Smooth muscle cell of the brain vasculature (primary cell): ENCODE results near the gene MUC5B.

ENCODE experiments used
- DNase-seq: peaks from one replicate; pipeline ENCODE4 v3.0.0-alpha.2; 2012; ENCODE audit warnings: low read depth, low spot score

Gene MUC5B

DNA sequence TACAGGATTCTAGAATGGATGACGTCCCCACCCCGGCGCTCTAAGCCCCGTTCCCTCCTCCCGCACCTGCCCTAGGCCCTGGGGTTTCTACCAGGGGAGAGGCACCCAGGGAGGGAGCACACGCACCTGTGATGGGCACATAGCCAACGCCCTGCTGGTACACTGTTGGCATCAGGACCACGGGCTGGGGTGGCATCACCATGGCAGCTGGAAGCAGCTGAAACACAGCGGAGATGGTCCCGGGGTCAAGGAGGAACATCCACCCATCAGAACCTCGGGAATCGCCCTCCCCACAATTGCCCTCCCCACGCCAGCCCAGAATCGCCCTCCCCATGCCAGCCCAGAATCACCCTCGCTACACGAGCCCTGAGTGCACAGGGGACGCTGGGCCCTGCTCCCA is 63.0 kb downstream of the MUC5B start:
- DNase-seq, result no peak

DNA sequence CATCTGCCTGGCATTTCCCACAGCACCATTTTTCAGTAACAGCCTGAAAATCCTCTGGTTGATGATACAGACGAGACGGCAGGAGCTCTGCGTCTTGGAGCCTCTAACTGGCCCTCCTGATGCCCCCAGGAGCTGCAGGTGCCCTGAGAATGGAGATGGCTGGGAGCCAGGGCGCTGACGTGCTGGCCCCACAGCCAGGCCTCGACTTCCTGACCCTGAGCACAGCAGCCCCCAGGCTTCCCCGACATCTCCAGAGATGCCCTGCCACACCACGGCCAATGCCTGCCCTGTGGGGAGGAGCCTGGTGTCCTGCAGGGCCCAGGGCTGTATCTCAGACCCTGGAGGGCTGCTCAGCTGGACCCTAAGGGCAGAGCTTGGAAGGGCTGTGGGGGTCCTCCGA is 65.1 kb downstream of the MUC5B start:
- DNase-seq, result no peak

DNA sequence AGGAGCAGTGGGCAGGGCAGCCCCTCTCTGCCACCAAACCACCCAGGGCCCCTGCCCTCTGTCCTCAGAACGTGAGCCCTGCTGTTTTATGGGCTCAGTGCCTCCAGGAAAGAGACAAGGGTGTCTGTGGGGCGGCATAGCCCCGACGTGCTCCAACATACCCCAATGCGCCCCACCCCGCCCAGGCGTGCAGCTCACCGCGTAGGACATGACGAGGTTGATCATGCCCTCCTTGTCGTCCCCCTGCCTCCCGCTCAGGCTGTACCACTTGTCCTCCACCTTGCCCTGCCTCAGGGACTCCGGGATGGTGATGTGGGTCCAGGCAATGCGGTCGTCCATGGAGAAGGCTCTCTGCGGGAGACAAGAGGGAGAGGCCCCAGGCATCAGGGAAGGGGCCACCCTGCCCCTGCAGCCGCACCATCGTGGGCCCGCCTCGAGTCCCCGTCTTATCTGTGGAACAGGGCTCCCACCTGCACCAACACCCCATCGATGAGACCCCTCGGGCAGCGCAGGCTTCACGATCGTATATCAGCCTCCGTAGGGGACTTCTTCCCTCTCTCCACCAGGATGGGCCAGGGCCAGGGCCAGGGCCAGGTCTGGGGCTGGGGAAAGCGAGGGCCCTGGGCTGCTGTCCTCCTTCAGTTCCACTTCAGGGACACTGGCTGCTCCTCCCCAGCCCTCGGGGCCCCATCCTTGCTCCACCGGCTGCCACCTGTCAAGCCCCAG is 65.7 kb downstream of the MUC5B start:
- DNase-seq, result no peak

DNA sequence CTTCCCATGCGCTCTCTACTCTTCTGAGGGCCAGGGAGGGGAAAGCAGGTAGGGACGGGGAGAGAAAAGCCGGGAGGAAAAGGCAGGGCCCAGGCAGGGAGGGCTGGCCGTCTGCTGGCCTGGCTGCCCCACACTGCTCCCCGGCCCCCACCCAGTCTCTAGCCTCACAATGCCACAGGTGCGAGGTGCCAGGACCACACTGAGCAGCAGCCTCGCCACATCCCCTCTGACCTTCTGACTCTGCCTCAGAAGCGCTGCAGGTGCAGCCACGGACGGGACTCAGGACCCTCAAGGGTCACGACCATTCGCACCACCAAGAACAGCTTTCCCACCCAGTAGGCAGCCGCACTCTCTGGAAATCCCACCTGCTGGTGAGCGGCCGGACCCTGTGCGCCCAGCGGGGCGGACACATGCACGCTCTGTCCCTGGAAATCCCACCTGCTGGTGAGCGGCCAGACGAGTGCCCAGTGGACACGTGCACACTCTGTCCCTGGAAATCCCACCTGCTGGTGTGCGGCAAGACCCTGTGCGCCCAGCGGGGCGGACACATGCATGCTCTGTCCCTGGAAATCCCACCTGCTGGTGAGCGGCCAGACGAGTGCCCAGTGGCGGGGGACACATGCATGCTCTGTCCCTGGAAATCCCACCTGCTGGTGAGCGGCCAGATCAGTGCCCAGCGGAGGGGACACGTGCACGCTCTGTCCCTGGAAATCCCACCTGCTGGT is 66.5 kb downstream of the MUC5B start:
- DNase-seq, result no peak

DNA sequence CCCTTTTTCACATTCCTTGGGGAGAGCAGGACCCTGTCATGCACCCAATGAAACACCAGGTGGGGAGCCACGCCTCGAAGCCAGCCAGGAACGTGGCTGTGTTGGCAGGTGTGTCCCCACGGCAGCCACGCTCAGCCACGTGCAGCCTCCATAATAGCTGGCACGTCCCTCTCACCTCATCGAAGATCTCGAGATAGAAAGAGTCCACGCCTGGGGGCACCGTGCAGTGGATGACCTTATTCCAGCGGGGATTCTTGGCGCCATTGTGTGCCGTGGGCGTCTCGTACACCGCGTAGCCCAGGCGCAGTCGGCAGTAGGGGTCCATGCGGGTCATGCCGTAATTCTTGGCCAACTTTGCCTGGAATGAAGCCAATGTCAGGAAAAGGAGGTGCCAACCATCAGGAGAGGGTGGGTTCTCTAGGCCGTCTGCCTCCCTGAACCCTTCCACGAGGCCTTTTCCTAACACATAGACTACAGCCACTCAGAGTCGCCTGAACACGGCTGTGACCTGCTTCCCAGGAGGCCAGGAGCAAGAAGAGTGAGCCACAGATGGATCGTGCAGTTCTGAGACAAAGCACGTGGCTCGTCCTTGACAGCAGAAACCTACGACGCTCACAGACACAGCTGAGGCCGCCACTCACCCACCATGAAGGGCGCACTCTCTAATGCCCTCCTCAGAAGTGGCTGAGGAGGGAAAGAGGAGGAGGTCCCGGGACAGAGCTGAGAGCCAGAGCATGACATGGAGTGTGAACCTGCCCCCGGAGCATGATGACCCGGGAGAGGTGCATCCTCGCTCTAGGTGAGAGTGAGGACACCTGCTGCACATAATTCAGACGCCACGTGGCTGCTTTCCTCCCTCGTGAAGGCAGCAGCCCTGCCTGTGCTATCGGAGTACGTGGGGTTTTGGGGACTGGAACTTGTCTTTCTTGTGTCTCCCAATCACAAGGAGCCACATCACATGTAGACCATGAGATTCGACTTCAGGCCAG is 67.5 kb downstream of the MUC5B start:
- DNase-seq, result no peak

DNA sequence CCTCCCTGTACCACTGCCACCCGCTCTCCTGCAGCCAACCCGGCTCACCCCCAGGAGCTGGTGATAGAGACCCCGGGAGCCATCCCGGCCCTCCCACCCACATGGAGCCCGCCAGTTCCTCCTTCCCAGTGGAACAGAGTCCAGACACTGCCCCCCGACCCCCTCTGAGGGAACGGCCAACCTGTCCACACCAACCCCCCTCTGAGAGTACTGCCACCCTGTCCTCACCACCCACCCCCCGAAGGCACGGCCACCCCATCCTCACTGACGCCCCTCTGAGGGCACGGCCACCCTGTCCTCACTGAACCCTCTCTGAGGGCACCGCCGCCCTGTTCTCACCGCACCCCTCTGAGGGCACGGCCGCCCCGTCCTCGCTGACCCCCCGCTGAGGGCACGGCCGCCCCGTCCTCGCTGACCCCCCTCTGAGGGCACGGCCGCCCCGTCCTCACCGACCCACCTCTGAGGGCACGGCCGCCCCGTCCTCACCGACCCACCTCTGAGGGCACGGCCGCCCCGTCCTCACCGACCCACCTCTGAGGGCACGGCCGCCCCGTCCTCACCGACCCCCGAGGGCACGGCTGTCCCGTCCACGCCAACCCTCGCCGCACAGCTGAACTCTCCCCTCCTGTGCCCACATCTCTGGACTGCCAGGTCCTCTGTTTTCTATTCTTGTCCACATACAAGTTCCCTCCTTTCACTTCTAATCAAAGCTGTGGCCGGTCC is 68.6 kb downstream of the MUC5B start:
- no peak for DNase-seq

DNA sequence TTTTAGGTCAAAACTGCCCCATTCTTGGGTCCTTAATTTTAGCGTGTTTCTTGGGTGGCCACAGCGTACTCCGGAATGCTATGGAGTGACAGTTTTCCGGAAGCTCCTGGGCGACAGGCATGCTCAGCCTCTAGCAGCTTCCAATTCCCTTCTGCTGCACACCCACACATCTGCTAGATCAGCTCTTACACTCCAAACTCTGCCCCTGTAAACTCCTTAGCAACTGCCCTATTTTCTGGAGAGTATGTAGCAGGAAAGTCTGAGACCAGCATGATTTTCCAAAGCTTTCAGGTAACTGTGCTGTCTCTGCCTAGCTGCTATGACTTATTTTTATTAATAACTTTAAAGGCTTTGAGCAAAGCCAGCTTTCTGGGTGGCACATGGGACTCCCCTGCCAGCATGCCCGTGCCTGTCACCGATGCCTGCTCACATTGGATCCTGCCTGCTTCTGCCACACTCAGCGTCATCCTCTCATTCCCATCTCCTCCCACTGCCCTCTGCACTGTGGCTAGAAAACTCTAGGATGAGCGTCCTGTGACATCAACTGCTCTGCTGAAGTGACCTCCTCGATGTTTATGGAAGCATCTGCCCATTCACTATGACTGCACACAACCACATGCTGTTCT is 69.3 kb downstream of the MUC5B start:
- no peak for DNase-seq

DNA sequence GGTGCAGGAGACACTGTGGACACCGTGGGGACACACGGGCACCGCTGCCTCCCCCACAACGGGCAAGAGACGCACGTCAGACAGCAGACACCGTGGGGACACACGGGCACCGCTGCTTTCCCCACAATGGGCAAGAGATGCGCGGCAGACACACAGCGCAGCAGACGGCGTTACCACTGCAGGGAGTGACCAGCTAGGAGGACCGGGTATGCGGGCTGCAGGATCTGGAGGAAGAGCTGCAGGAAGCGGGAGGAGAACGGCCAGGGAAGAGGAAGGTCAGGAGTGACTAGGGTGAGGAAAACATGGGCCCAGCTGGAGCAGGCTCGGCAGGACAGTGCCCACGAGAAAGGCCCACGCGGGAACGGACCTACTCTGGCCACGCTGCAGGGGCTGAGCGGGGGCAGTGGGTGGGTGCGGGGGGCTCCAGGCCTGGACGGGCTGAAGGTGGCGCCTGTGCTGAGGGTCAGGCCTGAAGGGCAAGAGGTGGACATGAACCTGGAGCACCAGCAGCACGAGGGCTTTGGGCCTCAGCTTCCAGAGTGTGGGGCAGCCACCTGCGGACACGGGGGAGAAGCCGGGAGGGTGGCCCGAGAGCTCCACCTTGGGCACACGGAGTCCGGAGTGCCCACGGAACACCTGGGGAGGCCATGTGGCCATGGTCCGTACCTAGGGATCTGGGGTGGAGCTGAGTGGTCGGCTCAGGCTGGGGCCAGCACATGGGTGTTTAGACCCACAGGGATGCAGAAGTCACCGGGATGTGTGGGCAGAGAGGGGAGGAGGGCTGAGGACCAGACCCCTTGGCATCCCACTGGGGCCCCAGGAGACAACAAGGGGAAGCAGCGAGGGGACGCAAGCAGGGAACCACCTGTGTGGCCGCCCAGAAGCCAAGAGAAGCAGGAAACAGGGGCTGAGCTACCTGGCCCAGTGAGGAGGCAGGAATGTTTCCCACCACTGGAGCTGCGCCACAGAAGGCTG is 70.1 kb downstream of the MUC5B start:
- no peak for DNase-seq

DNA sequence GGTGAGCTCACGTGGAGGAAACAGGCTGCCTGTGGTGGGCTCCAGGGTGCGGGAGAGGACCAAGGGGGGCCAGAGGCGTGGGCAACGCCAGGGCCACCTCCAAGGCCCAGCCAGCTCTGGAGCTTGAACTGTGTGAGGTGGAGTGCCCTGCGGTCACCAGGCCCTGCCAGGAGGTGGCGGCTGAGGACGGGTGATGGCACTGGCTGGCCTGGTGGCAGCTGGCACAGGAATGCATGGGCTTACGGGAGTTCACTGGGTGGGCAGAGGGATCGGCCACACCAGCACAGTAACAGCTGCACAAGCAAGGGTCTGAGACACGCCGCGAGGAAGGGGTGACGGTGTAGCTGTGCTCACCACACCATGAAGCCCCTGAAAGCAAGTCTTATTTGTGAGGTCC is 70.8 kb downstream of the MUC5B start:
- no peak for DNase-seq

DNA sequence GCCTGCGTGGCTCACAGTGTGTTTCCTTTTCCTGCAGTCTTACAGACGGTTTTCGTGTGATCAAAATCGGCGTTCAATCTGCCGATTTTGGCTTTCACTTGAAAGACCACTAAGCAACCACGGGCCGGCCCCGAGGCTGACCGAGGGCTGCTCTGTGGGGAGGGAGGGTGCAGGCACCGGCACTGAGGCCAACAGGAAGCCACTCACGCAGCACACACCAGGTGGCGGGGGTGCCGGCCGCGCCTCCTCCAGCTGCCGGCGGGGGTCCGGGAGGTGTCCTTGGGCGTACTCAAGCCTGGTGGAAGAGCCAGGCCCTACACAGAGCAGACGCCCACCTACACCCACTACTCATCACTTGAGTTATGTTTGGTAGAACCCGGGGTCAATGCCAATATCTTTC is 72.2 kb downstream of the MUC5B start:
- no peak for DNase-seq

DNA sequence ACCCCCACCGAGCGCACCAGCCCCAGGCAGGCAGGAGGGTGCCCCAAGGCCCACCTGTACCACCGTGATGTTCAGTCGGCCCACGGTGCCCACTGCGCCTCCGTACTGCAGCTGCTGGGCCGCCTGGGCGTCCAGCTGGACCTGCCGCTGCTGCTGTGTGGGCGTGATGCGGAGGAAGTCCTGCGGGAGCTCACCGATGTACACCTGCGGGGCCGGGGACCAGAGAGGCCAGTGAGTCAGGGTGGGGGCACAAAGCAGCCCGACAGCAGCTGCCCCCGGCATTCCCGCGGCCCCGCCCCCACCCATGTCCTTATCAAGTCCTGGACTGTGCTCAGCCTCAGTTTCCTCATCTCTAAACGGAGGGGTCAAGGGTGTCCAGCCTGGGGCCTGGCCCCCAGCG is 72.7 kb downstream of the MUC5B start:
- no peak for DNase-seq

DNA sequence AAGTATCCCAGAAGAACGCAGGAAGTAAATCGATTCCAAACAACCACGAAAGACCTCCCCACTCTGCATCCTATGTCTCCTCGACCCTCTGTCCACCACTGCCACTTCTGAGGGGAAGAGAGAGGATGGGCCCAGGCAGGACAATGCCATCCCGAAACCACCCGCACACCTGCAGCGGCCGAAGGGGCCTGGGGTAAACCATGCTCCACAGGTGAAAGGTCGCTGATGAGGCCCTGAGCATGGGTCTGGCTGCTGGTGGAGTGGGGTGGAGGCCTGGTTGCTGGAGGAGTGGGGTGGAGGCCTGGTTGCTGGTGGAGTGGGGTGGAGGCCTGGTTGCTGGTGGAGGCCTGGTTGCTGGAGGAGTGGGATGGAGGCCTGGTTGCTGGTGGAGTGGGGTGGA is 73.4 kb downstream of the MUC5B start:
- DNase-seq, result no peak

DNA sequence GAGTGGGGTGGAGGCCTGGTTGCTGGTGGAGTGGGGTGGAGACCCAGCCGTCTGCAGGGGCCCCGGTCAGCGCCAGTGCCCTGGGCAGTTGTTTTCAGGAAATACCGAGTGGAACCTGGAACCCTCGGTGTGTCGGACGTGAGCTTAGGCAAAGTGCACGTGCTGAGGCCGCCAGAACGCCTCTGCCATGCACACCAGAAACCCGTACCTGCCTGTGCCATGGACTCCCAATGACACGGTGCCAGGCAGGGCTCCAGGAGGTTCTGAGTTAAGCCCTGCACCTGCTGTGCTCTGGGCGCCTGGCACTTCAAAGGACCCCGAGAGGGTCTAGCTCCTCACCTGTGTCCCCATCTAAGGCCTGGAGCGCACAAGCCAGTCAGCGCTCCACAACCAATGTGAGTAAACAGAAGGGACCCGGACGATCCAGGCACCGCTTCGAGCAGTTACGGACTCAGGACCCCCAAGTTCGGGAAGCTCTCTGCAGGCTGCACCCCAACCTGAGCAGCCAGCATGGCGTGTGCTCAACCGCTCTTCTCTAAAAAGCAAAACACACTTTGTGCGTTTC is 74.2 kb downstream of the MUC5B start:
- DNase-seq, result no peak

DNA sequence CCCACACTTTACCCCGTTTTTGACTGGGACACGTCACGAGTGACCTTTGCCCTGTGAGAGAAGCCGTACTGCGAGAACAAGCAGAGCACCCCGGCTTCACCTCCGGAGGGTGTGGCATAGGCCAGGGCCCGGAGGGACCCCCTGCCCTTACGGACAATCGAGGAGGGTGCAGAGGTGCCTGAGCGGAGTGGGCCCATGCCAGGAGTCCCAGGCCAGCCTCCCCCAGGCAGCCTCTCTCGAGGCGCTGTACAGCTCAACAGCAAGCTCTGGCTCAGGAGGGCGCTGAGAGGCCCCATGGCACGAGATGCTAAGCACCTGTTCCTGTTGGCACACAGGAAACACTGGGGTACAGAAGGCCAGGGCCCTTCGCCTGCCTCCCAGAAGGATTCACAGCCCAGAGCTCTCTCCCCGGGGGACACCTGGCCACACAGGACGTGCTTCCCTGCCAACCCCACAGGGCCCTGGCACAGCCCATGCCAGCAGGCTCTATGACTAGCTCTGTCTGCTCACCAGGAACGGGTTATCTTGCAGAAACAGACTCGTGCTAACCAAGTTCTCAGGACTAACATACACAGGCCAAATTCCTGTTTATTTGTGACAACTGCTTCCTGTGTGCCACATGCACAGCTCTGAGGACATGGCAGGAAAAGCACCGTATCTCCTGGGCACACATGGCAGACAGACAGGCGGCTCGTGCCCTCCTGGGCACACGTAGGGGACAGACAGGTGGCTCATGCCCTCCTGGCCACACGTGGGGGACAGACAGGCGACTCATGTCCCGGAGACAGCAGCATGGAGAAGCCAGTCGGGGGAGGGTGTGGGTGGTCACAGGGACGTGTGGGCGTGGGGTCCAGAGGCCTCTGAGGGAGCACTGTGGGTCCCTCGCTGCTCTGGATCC is 75.0 kb downstream of the MUC5B start:
- DNase-seq, result no peak

DNA sequence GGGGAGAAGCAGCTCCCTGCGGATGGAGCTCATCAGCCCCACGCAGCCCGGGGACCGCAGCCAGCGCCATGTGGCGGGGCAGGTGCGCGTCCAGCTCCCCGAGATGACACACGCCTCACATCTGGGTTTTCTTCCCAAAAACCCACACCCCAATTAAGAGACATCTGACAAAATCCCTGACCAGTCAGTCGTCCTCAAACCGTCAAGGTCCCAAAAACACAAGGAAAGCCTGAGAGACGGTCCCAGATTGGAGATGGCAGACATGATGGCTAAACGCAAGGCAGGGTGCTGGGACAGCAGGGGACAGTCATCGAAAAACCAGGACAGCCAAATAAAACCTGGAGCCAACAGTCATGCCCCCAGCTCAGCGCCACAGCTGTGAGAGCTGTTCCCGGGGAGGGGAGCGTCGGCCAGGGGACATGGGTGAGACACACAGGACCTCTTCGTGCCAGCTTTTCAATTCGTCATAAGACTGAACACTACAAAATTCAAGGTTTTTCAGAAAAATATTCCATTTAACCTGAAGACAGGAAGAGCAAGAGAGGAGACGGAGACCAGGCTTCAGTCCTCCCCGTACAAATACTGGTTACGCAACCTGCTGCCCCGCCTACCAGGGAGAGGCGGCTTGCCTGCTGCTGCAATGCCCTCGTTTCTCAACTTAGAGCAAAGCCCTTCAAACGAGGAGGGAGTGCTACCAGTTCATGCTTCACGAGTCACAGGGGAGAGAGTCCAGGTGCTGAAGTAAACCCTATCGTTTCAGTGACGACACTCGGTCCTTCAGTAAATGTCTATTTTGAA is 76.0 kb downstream of the MUC5B start:
- DNase-seq, result no peak

DNA sequence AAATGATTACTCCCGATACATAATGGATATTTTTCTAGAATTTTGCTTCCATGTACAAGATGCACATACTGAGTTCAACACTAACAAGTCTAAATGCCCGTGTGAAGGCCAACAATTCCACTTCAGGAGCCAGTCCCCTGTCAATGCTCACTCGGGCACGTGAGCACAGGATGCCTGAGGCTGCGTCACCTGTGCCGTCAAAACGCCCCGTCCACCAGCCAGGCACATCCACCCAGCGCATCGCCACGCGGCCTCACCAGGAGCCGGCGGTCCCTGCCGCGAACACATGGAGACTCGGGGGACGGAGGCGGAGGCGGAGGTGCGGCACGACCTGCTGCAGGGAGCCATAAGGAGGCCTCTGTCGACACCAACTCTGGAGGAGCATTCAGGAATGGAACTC is 76.8 kb downstream of the MUC5B start:
- no peak for DNase-seq

DNA sequence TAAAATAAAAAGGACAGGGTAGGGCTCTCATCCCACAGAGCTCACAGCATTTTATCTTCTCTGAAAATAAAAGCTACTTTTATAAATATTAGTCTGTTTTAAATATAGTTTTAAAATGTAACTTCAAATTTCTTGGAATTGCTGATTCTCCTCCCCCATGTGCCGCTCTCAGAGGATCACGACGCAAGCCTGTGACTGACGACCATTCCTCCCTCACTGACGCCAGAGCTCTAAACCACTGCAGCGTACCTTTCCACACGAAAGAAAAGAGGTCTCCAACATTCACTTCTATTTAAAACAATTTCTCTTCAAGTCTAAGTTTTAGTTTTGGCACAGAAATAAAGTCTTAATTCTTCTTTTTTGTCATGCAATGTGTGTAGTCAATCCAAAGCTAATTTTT is 77.3 kb downstream of the MUC5B start:
- no peak for DNase-seq
